Hepatocyte (in vitro differentiated cells): ENCODE data around the gene TANC1.

Experiments
- EZH2 ChIP-seq: fragments of 200-600 bp; sonication (generic); IDR thresholded peaks from 2 replicates; pipeline ENCODE4 v1.6.1; 2016; ENCODE audit warnings: antibody characterized with exemption, mild to moderate bottlenecking, borderline replicate concordance
- EZH2phosphoT487 ChIP-seq: fragments of 200-600 bp; sonication (generic); IDR thresholded peaks from one replicate; pipeline ENCODE4 v1.6.1; 2018; ENCODE audit warnings: antibody characterized with exemption, mild to moderate bottlenecking, low read depth, moderate library complexity; ENCODE audit not compliant: unreplicated experiment, severe bottlenecking
- TF ChIP-seq, protein P1 (sequence below): fragments of 200-600 bp; sonication (generic); IDR thresholded peaks from 2 replicates; pipeline ENCODE4 v1.5.1; 2016; ENCODE audit warnings: antibody characterized with exemption, mild to moderate bottlenecking; ENCODE audit not compliant: poor library complexity

GRCh38 chr2:158995677-158996049, 27.2 kb downstream of the TANC1 start:
- TF ChIP-seq, protein P1, sequence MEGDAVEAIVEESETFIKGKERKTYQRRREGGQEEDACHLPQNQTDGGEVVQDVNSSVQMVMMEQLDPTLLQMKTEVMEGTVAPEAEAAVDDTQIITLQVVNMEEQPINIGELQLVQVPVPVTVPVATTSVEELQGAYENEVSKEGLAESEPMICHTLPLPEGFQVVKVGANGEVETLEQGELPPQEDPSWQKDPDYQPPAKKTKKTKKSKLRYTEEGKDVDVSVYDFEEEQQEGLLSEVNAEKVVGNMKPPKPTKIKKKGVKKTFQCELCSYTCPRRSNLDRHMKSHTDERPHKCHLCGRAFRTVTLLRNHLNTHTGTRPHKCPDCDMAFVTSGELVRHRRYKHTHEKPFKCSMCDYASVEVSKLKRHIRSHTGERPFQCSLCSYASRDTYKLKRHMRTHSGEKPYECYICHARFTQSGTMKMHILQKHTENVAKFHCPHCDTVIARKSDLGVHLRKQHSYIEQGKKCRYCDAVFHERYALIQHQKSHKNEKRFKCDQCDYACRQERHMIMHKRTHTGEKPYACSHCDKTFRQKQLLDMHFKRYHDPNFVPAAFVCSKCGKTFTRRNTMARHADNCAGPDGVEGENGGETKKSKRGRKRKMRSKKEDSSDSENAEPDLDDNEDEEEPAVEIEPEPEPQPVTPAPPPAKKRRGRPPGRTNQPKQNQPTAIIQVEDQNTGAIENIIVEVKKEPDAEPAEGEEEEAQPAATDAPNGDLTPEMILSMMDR = no peak
- no peak for TF ChIP-seq EZH2
- no peak for TF ChIP-seq EZH2phosphoT487
